GM12891 (cell line): ENCODE measurements around the gene KRT222.

ENCODE experiments used
- PAX5 ChIP-seq: IDR thresholded peaks from 2 replicates; pipeline ENCODE4 v1.6.1; 2011; ENCODE audit warnings: low read length, moderate library complexity, mild to moderate bottlenecking; ENCODE audit not compliant: insufficient read depth, severe bottlenecking
- POLR2A ChIP-seq: IDR thresholded peaks from 2 replicates; pipeline ENCODE4 v1.6.1; 2011; ENCODE audit warnings: low read depth, low read length, control low read depth
- POLR2AphosphoS5 ChIP-seq: IDR thresholded peaks from 2 replicates; pipeline ENCODE4 v1.6.1; 2011; ENCODE audit warnings: low read depth, low read length, control low read depth
- POU2F2 ChIP-seq: IDR thresholded peaks from 2 replicates; pipeline ENCODE4 v1.6.1; 2011; ENCODE audit warnings: low read depth, mild to moderate bottlenecking, control low read depth, low read length, moderate library complexity
- SPI1 ChIP-seq: IDR thresholded peaks from 2 replicates; pipeline ENCODE4 v1.6.1; 2011; ENCODE audit warnings: low read depth, low read length, control low read depth
- TAF1 ChIP-seq: IDR thresholded peaks from 2 replicates; pipeline ENCODE4 v1.6.1; 2011; ENCODE audit warnings: low read depth, low read length, control low read depth

GRCh38 chr17:40663252-40663651 lies 1.7 kb downstream of the KRT222 start:
- TF ChIP-seq POLR2A (no peak), TAF1 (no peak), POLR2AphosphoS5 (no peak), SPI1 (no peak), PAX5 (no peak), POU2F2 (no peak)
